ENCODE measurements around the gene MALT1.
"Not testable (repeated sequence)": the region's sequence is repeated elsewhere in the genome, so short reads cannot be mapped to it uniquely, and the experiment has no call there.

MALT1 gene

GRCh38 chr18:58640891-58641610 lies 30.2 kb upstream of the MALT1 start:
- Histone ChIP-seq H3K27me3 (ENCODE audit: insufficient read depth, low read length) (no peaks in the 10 kb centered on the region), H3K9me3 (ENCODE audit: low read length) (no peaks in the 10 kb centered on the region), H3K4me3 (ENCODE audit: low read length) (no peak overlapping the region), H2AFZ (ENCODE audit: low read depth, low read length) (no peak overlapping the region), H3K4me1 (ENCODE audit: insufficient read depth, low read length) (peaks cover 17% of the 10 kb centered on the region), H3K36me3 (ENCODE audit: insufficient read depth, low read length) (no peaks in the 10 kb centered on the region)

GRCh38 chr18:58643557-58643956 lies 27.7 kb upstream of the MALT1 start:
- not testable (repeated sequence) for H3K36me3 ChIP-seq (ENCODE audit: insufficient read depth, low read length); H3K4me3 ChIP-seq (ENCODE audit: low read length); H3K27me3 ChIP-seq (ENCODE audit: insufficient read depth, low read length); H2AFZ ChIP-seq (ENCODE audit: low read depth, low read length); H3K9me3 ChIP-seq (ENCODE audit: low read length)
- H3K4me1 ChIP-seq (ENCODE audit: insufficient read depth, low read length): peaks cover 17% of the 10 kb centered on the region

- Histone ChIP-seq H3K4me1 (ENCODE audit: insufficient read depth, low read length) (peaks cover 8% of the 10 kb centered on the region), H3K4me3 (ENCODE audit: low read length) (no peak overlapping the region), H3K9me3 (ENCODE audit: low read length) (peaks cover 2% of the 10 kb centered on the region), H2AFZ (ENCODE audit: low read depth, low read length) (no peak overlapping the region), H3K36me3 (ENCODE audit: insufficient read depth, low read length) (no peaks in the 10 kb centered on the region), H3K27me3 (ENCODE audit: insufficient read depth, low read length) (no peaks in the 10 kb centered on the region)
These were observed 25.9 kb upstream of the MALT1 start for GRCh38 chr18:58645398-58645797.

GRCh38 chr18:58646334-58646862 lies 24.9 kb upstream of the MALT1 start:
- Histone ChIP-seq H2AFZ (ENCODE audit: low read depth, low read length) (no peak overlapping the region), H3K4me3 (ENCODE audit: low read length) (no peak overlapping the region), H3K4me1 (ENCODE audit: insufficient read depth, low read length) (no peaks in the 10 kb centered on the region), H3K36me3 (ENCODE audit: insufficient read depth, low read length) (no peaks in the 10 kb centered on the region), H3K27me3 (ENCODE audit: insufficient read depth, low read length) (no peaks in the 10 kb centered on the region), H3K9me3 (ENCODE audit: low read length) (peaks cover 2% of the 10 kb centered on the region)

GRCh38 chr18:58649966-58650816 lies 21.1 kb upstream of the MALT1 start:
- Histone ChIP-seq H3K36me3 (ENCODE audit: insufficient read depth, low read length) (no peaks in the 10 kb centered on the region), H3K27me3 (ENCODE audit: insufficient read depth, low read length) (no peaks in the 10 kb centered on the region), H3K4me3 (ENCODE audit: low read length) (no peak overlapping the region), H3K9me3 (ENCODE audit: low read length) (peaks cover 2% of the 10 kb centered on the region), H3K4me1 (ENCODE audit: insufficient read depth, low read length) (no peaks in the 10 kb centered on the region), H2AFZ (ENCODE audit: low read depth, low read length) (no peak overlapping the region)

GRCh38 chr18:58650830-58651229 lies 20.4 kb upstream of the MALT1 start:
- not testable (repeated sequence) for H3K4me1 ChIP-seq (ENCODE audit: insufficient read depth, low read length); H3K36me3 ChIP-seq (ENCODE audit: insufficient read depth, low read length); H3K27me3 ChIP-seq (ENCODE audit: insufficient read depth, low read length); H2AFZ ChIP-seq (ENCODE audit: low read depth, low read length); H3K9me3 ChIP-seq (ENCODE audit: low read length); H3K4me3 ChIP-seq (ENCODE audit: low read length)

GRCh38 chr18:58653144-58653722 lies 18.0 kb upstream of the MALT1 start:
- H3K4me1 ChIP-seq (ENCODE audit: insufficient read depth, low read length); H3K9me3 ChIP-seq (ENCODE audit: low read length); H2AFZ ChIP-seq (ENCODE audit: low read depth, low read length); H3K36me3 ChIP-seq (ENCODE audit: insufficient read depth, low read length); H3K27me3 ChIP-seq (ENCODE audit: insufficient read depth, low read length); H3K4me3 ChIP-seq (ENCODE audit: low read length): not testable (repeated sequence)

GRCh38 chr18:58653814-58654509 lies 17.3 kb upstream of the MALT1 start:
- no peaks in the 10 kb centered on the region for H3K4me1 ChIP-seq (ENCODE audit: insufficient read depth, low read length)
- H3K4me3 ChIP-seq (ENCODE audit: low read length): no peak overlapping the region
- no peak overlapping the region for H2AFZ ChIP-seq (ENCODE audit: low read depth, low read length)
- H3K27me3 ChIP-seq (ENCODE audit: insufficient read depth, low read length): no peaks in the 10 kb centered on the region
- H3K36me3 ChIP-seq (ENCODE audit: insufficient read depth, low read length): no peaks in the 10 kb centered on the region
- peaks cover 4% of the 10 kb centered on the region for H3K9me3 ChIP-seq (ENCODE audit: low read length)

GRCh38 chr18:58654896-58655614 lies 16.2 kb upstream of the MALT1 start:
- H3K27me3 ChIP-seq (ENCODE audit: insufficient read depth, low read length): no peaks in the 10 kb centered on the region

GRCh38 chr18:58657081-58657480 lies 14.2 kb upstream of the MALT1 start:
- H3K4me1 ChIP-seq (ENCODE audit: insufficient read depth, low read length): no peaks in the 10 kb centered on the region
- H3K27me3 ChIP-seq (ENCODE audit: insufficient read depth, low read length): no peaks in the 10 kb centered on the region
- H3K36me3 ChIP-seq (ENCODE audit: insufficient read depth, low read length): no peaks in the 10 kb centered on the region
- H3K4me3 ChIP-seq (ENCODE audit: low read length): no peak overlapping the region
- no peak overlapping the region for H2AFZ ChIP-seq (ENCODE audit: low read depth, low read length)
- H3K9me3 ChIP-seq (ENCODE audit: low read length): peaks cover 4% of the 10 kb centered on the region

More at GRCh38 chr18:58654896-58655614, 16.2 kb upstream of the MALT1 start:
- Histone ChIP-seq H3K36me3 (ENCODE audit: insufficient read depth, low read length) (no peaks in the 10 kb centered on the region), H3K4me3 (ENCODE audit: low read length) (no peak overlapping the region), H2AFZ (ENCODE audit: low read depth, low read length) (no peak overlapping the region), H3K9me3 (ENCODE audit: low read length) (peaks cover 4% of the 10 kb centered on the region), H3K4me1 (ENCODE audit: insufficient read depth, low read length) (no peaks in the 10 kb centered on the region)

GRCh38 chr18:58657494-58657893 lies 13.8 kb upstream of the MALT1 start:
- Histone ChIP-seq H3K4me1 (ENCODE audit: insufficient read depth, low read length) (no peaks in the 10 kb centered on the region), H3K36me3 (ENCODE audit: insufficient read depth, low read length) (no peaks in the 10 kb centered on the region), H3K27me3 (ENCODE audit: insufficient read depth, low read length) (no peaks in the 10 kb centered on the region), H3K9me3 (ENCODE audit: low read length) (peaks cover 4% of the 10 kb centered on the region), H3K4me3 (ENCODE audit: low read length) (no peak overlapping the region), H2AFZ (ENCODE audit: low read depth, low read length) (no peak overlapping the region)

- Histone ChIP-seq H2AFZ (ENCODE audit: low read depth, low read length) (no peak overlapping the region), H3K4me3 (ENCODE audit: low read length) (no peak overlapping the region), H3K4me1 (ENCODE audit: insufficient read depth, low read length) (no peaks in the 10 kb centered on the region), H3K9me3 (ENCODE audit: low read length) (peaks cover 4% of the 10 kb centered on the region), H3K36me3 (ENCODE audit: insufficient read depth, low read length) (no peaks in the 10 kb centered on the region), H3K27me3 (ENCODE audit: insufficient read depth, low read length) (no peaks in the 10 kb centered on the region)
These were observed 11.6 kb upstream of the MALT1 start for GRCh38 chr18:58659691-58660090.
